ENCODE data around the gene ACP1.

DNA sequence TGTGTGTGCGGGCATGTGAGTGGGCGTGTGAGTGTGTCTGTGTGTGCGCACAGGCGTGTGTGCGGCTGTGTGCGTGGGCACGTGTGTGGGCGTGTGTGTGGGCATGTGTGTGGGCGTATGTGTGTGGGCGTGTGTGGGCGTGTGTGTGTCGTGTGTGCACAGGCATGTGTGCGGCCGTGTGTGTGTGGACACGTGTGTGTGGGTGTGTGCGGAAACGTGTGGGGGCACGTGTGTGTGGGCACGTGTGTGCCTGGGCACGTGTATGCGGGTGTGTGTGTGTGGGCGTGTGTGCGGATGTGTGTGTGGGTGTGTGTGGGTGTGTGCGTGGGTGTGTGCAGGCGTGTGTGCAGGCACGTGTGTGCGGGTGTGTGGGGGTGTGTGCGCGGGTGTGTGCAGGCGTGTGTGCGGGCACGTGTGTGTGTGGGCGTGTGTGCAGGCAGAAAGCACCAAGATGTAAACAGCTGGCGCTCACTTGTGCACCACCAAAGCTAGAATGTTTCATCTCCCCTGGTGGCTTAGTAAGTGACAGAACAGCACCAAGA is 54.4 kb downstream of the ACP1 start:
- no peak for TF ChIP-seq CTCF (IDR thresholded peaks at IDR 0.05)
- no peak for TF ChIP-seq POLR2A (IDR thresholded peaks at IDR 0.05)

All from heart left ventricle (tissue), 13 donors.